Embryonic facial prominence (tissue), 1 donor: ENCODE measurements around the gene ENOX1.

ENCODE experiments used
- DNase-seq: peaks from one replicate; pipeline ENCODE4 v3.0.0-alpha.2; 2016; ENCODE audit errors: extremely low spot score

The ENOX1 gene

DNA sequence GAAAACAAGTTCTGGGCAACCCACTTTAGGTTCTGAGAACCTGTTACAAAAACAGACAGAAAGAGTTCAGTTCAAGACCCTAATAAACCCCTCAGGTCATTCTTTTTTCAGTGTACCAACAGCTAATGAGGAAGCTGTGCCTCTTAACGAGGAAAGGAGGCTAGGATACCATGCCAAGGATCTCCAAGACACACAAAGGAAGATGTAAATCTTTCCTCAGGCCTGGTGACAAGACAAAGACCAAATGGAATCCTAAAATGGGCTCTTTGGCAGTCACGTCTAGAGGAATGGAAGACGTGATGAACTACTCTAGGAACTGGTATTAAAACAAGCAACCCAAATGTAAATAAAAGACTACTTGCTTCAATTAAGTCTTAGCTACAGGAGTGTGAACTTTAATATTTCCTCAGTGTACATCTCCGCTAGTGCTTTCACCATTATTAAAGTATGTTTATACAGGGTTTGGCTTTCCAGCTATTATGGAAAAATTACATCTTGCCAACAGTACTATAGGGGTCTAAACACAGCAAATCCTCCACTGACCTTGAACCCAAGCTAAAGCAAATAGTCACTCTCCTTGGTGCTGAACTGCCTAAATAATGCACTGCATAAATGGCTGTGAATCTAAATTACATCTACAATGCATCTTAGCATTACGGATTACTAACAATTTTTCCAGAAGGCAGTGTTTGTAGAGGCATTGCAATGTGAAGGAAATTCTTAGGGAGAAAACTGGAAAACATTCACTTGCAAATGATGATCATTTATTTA is 42.3 kb downstream of the ENOX1 start:
- no peak for DNase-seq

DNA sequence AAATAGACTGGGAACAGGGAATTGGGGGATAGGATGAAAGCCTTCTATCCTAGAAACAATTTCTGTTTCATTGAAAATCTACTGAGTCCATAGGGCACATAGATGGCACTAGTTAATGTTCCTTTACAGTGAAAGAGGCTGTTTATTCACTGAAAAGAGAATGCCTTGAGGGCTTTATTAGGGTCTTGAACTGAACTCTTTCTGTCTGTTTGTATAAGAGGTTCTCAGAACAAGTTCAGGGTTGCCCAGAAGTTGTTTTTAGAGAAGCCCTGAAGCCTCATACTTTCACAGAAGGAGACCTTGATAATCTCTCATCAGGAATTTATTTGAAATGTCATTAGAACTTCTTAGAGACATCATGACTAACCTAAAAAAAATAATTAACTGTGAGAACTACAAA is 43.9 kb downstream of the ENOX1 start:
- DNase-seq = no peak

DNA sequence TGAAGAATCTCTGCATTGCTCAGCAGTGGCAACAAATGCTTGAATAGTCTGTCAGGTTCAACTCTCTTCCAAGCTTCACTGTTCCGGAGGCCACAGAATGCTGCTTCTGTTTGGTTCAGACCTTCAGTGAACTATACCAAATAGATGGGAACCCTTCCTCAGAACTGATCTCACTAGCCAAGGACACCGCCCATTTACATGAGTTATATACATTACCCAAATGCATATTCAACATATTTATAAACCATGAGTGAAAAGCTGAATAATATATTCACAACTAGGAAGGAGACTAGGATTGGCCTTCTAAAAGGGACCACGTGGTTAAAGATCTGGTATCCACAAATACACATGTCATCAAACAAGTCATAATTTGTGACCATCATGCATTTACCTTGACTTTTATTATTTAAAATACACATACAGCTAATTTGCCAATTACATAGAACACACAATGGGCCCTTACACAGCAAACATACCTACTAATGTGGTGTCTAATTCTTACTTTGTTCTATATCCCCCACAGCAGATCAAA is 49.3 kb downstream of the ENOX1 start:
- DNase-seq = no peak

DNA sequence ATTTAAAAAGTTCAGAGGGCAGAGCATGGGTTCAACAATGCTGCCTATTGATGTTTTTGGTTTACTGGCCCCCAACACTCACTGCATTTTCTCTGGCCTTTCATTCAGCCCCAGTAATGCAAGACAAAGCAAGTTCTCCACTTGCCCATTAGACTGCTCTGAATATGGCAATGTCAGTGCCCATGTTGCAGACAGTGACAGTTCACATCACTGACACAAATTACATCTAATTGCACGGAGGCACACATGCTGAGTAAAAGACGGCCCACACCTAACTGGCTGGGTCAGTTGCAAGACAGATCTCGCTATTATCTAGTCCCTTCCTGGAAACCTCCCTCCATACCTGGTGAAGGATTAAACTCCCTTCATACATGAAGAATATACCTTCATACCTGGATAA is 54.0 kb downstream of the ENOX1 start:
- no peak for DNase-seq

DNA sequence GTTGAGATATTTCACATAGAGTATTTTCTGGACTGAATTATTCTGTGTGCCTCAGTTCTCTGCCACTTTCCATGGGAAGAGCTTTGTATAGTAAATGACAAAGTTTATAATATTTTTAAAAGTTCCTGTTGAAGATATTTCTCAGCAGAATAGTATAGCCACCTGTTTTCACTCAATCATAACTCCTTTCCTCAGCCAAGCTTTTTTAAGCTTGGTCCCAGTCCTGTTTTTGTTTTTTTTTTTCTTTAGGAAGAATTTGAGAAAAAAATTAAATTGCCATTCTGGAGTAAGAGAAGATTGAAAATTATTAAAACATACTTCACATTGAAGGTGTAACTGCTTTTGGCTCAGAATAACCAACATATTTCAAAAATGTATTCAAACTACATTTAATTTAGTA is 55.5 kb downstream of the ENOX1 start:
- no peak for DNase-seq

DNA sequence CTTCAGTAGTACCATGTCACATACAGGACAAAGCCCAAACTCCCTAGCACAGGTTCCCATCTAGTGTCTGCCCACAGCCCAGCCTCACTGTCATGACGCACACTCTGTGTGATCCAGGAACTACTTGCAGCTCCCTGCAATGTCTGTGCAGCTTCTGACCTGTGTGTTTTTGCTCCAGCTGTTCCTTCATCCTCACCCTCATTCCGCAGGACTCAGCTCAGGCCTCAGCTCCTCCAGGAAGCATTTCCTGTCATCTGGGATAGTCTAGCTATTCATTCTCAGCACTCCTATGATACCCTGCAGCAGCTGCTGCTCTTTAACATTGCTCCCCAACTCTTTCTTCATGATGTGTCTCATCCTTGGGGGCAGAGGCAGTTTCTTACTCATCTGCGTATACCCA is 56.1 kb downstream of the ENOX1 start:
- DNase-seq = no peak

DNA sequence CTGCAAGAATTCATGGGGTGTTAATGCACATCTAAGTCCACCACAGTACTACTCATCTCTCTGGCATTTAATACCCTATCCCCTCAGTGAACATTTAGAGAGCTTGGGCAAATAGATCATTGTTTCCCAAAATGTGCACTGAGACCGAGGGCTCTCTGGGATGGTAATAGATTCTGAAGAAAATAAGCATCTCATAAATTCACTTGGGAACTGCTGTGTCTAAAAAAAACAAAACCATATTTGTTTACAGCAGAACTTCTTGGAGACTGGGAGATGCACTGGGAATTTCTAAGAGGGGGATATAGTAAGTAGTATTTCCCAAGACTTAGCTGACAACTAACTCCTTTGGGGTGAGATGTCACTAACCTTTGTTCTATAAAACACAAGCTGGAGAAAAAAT is 58.4 kb downstream of the ENOX1 start:
- DNase-seq = no peak

DNA sequence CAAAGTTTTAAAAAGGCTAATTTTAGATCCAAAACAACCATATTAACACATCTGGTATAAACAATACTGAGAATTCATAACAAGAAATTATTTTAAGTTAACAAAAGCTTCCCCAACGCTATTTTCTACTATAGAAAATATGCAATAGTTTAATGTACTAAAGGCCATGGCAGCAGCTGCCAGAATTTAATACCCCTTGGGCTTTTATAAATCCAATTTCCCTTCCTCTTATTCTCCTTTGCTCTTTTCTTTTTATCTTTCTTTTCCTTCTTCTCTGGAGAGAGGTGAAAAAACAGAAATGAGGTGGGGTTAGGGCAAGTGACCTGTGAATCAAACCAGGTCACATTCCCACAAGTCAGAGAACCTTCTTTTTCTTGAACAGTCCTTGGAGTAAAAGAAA is 58.9 kb downstream of the ENOX1 start:
- no peak for DNase-seq

DNA sequence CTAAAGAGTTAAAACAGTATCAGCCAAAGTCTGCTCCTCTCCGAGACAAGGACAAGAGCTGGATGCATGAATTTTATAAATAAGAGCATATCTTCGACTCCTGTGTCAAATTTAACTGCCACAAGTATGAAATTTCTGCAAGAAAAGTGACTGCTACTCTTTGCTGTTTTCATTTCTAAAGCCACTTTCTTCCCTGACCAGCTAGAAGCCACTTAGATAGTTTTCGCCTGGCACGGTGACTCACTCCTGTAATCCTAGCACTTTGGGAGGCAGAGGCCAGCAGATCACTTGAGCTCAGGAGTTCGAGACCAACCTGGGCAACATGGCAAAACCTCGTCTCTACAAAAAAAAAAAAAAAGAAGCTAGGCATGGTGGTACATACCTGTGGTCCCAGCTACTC is 61.3 kb downstream of the ENOX1 start:
- no peak for DNase-seq

DNA sequence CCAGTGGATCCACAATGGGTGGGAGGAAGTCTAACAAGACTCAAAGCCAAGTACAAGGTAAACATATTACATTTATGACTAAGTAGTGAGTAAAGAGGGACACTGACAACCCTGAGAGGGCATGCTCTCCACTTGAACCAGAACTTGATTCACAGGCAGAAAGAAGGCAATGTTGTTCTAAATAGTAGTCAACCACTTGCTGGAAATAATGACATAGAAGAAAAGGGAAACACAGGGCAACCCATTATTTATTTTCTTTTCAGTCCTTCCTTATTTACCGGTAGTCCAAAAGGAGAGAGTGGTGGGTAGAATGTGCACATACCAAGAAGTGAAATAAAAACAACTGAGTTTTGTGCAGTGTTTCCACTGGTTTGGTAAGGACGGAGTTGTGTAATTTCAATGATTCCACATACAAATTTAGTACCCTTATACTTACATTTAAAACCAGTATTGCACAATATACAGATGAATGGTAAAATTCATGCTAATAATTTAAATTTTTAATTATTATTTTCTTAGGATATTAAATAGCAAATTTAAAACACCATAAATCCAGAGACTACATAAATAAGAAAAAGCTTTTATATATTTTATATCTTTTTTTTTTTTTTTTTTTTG is 65.9 kb downstream of the ENOX1 start:
- no peak for DNase-seq

DNA sequence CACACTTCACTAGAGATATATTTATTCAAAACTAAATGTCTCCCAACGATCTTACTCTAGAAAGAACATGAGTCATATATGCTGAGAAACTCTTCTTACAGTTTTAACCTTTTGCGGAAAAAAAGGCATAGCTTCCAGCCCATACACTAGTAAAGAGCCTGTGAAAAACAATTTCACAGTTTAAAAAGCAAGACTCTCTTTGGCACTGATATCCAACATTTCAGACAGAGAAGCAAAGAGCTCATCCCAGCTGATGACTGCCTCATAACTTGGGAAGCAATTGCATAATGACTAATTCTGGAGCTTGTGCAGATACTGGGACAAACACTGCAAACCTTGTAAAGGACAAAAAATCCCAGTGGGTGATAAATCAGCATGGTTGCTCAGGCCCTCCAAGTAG is 88.0 kb downstream of the ENOX1 start:
- no peak for DNase-seq

DNA sequence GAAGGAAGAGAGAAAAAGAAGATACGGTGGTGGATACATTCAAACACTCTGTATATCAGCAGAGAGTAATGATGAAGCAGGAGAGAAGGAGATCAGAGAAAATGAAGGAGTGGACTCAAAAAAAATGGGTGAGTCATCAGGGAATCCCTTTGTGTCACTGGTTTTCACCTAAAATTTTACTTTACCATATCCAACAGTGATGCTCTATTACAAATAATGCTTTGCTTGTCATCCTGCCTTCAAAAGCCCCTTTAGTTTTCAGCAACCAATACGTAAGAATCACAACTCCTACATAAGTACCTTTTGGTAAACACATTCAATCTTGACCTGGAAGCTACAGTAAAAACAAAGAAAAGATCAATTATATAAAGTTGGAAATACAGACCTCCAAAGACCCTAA is 88.8 kb downstream of the ENOX1 start:
- no peak for DNase-seq

DNA sequence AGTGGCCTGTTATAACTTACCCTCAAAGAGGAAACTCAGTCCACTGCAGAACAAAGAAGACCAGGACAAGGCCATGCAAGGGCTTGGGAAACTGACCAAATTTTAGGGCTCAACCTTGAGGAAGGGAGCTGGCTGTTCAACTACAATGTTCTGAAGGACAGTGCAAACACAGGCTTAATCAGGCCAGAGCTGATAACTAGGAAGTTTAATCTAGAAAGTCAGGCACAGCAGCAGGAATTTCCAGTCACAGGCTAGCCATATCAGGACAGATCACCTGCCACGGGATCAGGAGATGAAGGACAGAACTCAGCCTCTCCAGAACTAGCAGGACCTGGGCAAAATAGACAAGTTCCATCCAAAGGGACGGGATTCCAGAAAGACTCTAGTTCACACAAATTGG is 89.4 kb downstream of the ENOX1 start:
- DNase-seq = no peak

DNA sequence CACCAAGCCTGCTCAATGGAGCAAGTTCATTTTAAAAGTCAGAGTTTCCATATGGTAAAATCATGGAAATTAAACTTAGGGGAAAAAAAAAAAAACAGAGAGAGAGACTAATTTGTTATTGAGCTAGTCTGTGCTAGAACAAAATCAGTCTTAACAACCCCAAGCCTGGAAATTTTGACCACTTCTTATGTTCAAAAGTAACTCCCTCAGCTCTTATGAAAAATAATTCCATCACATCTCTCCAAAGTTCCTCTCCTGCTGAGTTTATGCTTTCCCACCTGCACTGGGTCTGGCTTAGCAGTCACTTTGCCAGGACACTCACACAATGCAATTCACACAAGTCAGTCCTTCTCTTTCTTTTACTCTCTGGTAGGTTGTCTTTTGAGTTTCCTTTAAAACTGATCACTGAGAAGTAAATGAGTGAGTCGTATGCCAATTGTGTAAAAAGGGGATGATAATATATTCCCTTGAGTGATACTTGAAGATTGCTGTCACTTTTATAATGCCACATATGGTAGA is 92.6 kb downstream of the ENOX1 start:
- DNase-seq = no peak

DNA sequence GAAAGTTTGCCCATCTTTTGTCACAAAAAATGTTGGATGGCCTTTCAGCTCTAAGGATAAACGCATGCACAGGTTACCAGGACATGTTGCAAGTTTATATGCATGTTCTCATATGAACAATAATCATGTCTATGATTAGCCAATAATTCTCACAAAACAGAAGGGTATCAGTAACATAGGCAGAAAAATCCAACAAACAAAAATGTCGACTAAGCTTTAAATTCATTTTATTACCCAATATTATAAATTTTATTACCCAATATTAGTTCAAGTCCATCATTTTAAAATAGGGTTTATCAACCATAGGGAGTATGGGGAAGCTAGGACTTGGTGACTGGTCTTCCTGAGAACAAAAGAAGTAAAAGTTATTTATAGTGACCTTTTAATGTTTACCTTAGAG is 93.1 kb downstream of the ENOX1 start:
- no peak for DNase-seq

DNA sequence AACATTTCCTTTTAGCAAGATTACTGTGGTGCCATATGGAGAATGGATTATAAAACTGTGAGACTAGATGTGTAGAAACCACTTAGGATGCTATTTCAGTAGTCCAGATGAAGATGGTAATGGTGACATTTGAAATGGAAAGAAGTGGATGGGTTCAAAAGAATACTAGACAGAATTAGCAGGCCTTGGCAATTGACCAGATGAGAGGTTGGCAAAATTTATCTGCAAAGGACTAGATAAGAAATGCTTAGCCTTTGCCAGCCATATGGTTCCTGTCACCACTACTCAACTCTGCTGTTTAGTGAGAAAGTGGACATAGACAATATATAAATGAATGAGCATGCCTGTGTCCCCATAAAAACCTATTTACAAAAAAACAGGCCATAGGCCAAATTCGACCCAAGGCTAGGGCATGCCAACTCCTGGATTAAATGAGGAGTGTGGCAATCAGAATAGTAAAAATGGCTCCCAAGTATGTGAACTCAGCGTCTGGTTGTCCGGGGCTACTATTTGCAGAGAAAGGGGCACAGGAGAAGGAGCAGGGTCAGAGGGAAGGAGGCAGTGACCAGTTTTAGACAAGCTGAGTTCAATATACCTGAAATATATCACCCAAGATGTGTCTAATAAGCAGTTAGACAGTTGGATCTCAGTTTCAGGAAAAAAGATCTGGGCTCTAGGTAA is 98.4 kb downstream of the ENOX1 start:
- DNase-seq = no peak

DNA sequence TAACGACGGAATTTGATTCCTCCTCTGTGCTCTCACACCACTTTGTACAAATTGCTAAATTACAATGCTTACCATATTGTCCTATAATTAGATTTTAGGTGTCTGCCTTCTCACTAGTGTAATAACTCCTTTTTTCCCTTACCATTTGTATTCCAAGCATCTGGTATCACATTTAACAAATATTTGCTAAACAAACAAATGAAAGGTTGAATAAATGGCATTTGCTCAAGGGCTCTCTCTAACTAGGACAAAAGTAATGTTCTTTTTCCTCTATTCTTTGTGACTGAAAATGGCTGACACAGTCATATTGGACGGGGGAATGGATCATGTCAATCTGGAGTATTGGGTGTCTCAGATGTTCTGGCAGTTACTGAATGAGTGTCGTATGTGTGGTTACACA is 99.7 kb downstream of the ENOX1 start:
- no peak for DNase-seq

DNA sequence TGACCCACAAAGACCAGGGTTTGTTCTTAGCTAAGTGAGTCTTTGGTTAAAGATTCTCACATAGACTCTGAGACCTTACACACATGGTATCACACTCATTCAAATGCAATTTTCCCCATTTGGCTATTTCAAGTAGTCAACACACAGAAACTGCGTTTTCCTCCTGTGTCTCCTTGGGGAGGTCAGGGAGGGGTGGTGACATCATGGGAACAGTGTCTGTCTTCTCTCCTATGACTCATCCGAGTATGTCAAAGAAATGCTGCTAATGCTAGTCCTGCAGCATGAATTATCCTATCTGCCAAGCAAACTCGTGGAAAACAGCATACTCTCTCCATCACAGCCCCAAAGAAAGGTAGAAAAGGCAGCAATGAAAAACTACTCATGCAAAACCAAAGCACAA is 100.2 kb downstream of the ENOX1 start:
- DNase-seq = no peak

DNA sequence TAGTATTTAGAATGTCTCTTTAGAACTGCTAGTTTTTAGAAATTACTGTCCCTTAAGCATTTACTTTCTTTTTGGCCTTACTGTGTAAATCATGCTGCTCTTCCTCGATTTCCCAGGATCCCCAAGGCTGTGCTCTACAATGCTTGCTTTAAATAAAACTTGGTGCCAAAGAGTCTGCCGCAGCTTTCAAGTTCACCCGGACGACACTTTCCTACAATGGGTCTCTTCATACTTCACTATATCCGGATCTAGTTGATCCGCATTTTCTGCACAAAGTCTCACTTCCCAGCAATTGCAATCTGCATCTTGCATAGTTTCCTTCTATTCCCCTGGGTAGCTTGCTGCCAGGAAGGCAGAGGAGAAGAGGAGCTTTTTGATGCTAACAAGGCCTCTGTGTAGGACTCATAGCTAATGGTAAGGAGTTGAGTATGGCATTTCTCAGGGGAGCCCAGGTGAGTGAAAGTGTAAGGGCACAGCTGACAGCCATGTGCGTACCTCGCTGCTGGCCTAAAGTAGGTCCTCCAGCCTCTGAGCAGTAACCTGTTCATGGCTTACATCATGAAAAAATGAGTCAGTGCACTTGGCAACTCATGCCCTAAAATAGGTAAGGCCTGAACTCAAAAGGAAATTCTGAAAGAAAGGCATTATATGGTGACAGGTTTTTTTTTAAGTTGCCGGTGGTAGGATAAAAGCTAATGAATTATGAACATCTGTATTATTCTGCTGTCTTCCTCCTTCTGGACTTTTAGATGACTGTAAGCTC is 101.6 kb downstream of the ENOX1 start:
- no peak for DNase-seq

DNA sequence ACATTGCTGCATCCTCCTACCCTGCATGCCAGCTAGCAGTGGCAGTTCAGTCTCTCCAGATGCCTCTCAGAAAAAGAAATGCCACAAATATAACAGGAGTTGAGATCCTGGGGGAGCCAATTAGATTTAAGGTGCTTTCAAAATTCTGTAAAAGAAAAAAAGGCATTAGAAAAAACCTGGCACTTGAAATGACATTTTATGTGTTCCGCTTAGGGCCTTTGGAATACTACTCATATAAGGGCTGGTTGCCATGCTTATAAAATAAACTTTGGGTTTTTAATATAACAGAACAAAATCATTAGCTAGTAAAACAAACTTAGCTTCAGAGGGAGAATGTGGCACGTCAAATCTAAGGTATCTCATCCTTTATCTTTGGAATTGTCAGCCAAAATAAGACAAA is 104.1 kb downstream of the ENOX1 start:
- DNase-seq = no peak

DNA sequence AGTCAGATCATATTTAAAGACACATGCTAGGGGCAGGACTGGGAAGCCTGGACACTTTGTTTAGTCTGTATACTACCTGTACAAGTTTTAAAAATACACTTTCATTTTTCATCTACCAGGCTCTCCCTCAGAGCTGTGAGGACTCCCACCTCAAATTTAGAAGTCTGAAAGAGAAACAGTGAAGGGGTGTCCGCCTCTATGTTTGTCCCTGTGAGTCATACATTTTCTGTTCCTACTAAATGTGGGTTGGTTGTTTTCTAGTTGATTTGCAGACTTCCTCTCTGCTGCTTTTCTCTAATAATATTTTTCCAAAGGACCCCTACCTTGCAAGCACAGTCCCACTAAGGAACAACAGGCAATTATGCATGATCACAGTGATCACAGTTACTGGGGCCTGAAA is 110.5 kb downstream of the ENOX1 start:
- DNase-seq = no peak

DNA sequence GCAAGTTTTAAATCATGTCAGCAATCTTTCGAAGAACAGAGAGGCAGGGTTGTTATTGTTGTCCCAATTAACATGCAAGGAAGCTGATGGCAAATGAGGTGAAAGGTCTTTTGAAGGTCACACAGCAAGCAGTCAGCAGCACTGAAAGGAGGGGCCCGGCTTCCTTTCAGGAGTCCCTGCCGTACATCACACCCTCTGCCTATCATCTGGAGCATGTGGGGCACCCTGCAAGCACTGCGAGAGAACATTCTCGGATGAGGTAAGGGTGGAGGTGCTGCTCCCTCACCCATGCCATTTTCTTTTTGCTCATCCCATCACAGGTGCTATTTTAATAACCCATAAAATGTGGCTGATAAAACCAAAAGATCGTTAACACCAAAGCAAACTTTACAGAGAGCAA is 111.2 kb downstream of the ENOX1 start:
- DNase-seq = no peak
